PC-9 (cell line): Measurements from ENCODE around the gene PRR5.

Experiments used
- EZH2 ChIP-seq: fragments of 200-600 bp; sonication (generic); IDR thresholded peaks from 2 replicates; pipeline ENCODE4 v1.8.0; 2017; ENCODE audit warnings: antibody characterized with exemption, low read depth
- TF ChIP-seq, protein P1 (sequence below): fragments of 200-600 bp; sonication (generic); conservative IDR thresholded peaks from 2 replicates; pipeline ENCODE4 v1.6.1; 2017; ENCODE audit warnings: mixed run types, antibody characterized with exemption, mild to moderate bottlenecking, moderate library complexity

DNA sequence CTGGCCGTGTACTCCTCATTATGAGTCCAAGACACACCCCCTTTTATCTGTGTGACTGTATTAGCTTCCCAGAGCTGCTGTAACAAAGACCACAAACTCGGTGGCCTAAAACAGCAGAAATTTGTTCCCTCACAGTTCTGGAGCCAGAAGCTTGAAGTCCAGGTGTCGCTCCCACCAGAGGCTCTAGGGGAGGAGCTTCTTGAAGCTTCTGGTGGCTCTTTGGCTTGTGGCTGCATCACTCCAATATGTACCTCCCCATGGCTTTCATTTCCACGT is 3.0 kb downstream of the PRR5 start:
- TF ChIP-seq, protein P1, sequence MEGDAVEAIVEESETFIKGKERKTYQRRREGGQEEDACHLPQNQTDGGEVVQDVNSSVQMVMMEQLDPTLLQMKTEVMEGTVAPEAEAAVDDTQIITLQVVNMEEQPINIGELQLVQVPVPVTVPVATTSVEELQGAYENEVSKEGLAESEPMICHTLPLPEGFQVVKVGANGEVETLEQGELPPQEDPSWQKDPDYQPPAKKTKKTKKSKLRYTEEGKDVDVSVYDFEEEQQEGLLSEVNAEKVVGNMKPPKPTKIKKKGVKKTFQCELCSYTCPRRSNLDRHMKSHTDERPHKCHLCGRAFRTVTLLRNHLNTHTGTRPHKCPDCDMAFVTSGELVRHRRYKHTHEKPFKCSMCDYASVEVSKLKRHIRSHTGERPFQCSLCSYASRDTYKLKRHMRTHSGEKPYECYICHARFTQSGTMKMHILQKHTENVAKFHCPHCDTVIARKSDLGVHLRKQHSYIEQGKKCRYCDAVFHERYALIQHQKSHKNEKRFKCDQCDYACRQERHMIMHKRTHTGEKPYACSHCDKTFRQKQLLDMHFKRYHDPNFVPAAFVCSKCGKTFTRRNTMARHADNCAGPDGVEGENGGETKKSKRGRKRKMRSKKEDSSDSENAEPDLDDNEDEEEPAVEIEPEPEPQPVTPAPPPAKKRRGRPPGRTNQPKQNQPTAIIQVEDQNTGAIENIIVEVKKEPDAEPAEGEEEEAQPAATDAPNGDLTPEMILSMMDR: no peak
- TF ChIP-seq EZH2: no peak
